CD4-positive, alpha-beta T cell treated with Interleukin-6 at 100 ng/mL for 8 hours (primary cell): ENCODE data around the gene PARD3.

ENCODE experiments used
- DNase-seq: peaks from one replicate; pipeline ENCODE4 v3.0.0-alpha.2; 2020; ENCODE audit warnings: mixed read lengths, low spot score

The PARD3 gene

GRCh38 chr10:34824870-34825269 is 9.8 kb upstream of the PARD3 start:
- DNase-seq = no peak

DNA sequence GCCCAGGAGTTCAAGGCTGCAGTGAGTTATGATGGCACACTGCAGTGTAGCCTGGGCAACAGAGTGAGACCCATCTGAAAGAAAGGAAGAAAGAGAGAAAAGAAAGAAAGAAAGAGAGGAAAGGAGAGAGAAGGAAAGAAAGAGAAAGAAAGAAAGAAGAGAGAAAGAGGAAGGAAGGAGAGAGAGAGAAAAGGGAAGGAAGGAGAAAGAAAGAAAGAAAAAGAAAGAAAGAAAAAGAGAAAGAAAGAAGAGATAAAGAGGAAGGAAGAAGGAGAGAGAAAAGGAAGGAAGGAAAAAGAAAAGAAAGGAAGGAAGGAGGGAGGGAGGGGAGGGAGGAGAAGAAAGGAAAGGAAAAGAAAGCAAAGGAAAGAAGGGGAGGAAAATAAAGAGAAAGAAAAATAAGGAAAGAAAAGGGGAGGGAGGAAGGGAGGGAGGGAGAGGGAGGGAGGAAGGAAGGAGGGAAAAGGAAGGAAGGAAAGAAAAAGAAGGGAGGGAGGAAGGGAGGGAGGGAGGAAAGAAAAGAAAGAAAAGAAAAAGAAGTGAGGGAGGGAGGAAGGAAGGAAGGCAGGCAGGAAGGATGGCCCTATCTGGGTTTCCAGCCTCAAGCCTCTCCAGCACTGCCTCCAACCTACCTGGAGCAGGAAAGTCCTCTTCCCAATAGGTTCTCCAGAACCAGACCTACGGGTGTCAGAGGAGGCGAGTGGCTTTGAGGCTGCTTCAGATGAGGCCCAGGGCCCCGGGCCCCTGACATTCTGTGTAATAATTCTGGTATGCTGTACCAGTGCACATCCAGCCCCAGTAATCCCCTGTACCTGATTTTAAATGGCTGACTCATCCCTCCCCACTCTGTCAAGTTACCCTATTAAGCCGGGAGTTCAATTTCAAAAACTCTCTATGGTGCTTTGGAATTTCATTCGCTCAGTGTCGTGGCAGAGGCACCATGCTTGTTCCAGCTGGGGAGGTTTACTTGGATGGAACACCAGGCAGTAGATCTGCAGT is 6.8 kb upstream of the PARD3 start:
- no peak for DNase-seq

DNA sequence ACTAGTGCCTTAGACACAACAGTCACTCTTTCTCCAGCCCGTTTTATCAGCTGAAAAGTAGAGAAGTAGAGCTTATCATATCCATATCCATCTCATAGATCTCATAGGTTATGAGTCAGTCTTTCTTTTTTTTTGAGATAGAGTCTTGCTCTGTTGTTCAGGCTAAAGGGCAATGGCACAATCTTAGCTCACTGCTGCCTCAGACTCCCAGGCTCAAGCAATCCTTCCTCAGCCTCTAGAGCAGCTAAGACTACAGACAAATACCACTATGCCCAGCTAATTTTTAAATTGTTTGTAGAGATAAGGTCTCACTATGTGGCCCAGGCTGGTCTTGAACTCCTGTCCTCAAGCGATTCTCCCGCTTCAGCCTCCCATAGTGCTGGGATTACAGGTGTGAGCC is 2.5 kb upstream of the PARD3 start:
- no peak for DNase-seq

DNA sequence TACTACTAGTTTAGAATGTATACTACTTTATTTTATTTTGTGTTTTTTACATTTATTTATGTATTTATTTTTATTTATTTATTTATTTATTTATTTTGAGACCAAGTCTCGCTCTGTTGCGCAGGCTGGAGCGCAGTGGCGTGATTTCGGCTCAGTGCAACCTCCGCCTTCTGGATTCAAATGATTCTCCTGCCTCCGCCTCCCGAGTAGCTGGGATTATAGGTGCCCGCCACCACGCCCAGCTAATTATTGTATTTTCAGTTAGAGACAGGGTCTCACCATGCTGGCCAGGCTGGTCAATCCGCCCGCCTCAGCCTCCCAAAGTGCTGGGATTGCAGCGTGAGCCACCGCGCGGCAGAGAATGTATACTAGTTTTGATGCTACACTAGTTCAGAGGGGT is 2.0 kb upstream of the PARD3 start:
- no peak for DNase-seq

GRCh38 chr10:34816501-34817002 is 1.5 kb upstream of the PARD3 start:
- no peak for DNase-seq

GRCh38 chr10:34816085-34816496 is 995 bp upstream of the PARD3 start:
- no peak for DNase-seq

DNA sequence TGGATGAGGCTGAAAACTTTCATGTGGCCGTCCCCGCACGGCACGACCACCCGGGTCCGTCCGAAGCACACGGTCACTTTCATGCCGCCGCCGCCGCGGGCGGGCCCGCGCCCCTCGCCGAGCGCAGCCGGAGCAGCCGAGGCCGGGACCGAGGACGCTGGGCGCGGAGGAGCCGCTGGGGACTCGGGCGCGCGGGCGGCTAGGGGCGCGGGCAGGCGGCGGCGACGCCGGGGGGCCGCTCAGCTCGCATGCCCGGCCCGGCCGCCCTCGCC is 247 bp downstream of the PARD3 start:
- DNase-seq = no peak

GRCh38 chr10:34814223-34814912 is 728 bp downstream of the PARD3 start:
- no peak for DNase-seq

DNA sequence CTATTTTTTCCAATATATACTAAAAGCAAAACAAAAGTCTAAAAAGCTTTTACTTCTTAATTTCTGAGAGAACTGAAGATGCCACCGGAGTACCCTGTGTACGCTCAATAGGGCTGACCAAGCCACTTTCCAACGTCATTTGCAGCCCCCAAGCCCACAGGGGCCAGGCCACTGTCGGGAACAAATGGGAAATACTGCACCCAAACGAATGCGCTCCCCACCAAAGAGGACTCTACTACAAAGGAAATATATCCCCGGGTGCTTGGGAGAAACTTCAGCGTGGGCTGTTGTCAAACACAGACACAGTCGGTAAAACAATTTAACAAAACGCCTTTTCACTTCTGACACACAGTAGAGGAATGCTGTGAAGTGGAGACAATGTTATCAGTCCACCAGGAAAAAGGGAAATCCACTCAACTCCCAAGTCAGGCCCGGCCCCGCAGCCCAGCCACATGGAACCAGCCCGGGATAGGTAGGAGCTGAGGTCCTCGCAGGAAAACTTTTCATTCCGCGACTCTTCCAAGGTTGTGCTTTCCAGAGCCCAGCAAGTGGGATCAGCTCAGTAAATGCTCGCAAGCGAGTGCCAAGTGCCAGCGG is 1.4 kb downstream of the PARD3 start:
- DNase-seq = no peak

- no peak for DNase-seq
Observed at GRCh38 chr10:34812771-34813170, 2.3 kb downstream of the PARD3 start.

GRCh38 chr10:34811968-34812514 is 3.1 kb downstream of the PARD3 start:
- DNase-seq = no peak

GRCh38 chr10:34811126-34811967 is 3.7 kb downstream of the PARD3 start:
- no peak for DNase-seq

GRCh38 chr10:34809796-34810195 is 5.3 kb downstream of the PARD3 start:
- DNase-seq = no peak

DNA sequence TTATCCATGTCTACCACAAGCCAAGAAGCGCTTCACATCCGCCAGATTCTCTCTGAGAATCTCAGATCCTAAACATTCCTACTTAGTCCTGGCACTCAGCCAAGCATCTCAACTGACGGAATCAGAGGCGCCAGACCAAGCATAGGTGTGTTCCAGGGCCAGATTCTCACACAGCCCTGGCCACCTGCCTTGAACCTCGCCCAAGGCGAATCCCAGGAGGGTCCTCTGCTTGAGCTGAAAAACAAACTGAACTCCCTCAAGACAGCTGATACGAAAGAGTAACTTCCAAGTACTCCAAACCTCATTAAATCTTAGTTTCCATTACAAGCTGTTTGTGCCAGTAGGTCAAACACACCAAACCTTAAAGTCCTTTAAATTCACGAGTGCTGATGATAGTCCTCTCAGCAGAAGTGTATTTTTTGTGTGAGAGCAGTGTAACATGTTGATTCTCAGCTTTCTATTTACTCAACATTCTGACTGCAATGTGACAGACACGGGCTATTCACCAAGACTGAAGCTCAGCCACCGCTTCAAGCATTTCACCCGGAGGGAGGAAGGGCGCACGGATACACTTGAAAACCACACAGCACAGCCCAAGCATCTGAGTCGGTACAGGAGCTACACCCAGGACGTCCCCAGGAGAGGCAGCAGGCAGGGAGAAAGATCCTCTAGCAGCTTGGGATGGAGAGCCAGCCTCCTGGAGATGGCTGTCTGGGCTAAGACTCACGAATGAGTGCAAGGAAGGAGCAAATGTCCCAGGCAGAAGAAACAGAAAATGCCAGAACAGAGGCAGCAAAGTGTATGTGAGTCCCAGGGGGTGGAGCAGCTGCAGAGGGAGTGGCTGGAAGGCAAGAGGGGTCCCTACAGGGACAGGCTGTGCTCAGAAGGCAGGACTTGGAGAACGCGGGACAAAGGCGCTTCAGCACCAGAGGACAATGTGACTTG is 6.0 kb downstream of the PARD3 start:
- DNase-seq = no peak

- no peak for DNase-seq
Observed at GRCh38 chr10:34808336-34808735, 6.8 kb downstream of the PARD3 start.

GRCh38 chr10:34804306-34804705 is 10.8 kb downstream of the PARD3 start:
- no peak for DNase-seq

DNA sequence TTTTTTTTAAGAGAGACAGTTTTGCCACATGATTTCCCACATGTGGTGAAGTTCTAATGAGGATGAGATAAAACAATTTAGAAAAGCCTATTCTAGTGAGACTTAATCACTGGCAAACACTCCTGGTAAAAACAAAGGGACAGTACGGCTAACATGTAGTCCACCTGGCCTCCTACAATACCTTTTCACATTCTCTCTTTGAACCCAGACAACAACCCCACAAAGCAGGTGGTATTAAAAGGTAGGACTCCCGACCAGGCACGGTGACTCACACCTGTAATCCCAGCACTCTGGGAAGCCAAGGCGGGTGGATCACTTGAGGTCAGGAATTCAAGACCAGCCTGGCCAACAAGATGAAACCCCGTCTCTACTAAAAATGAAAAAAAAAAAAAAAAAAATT is 12.4 kb downstream of the PARD3 start:
- DNase-seq = no peak

DNA sequence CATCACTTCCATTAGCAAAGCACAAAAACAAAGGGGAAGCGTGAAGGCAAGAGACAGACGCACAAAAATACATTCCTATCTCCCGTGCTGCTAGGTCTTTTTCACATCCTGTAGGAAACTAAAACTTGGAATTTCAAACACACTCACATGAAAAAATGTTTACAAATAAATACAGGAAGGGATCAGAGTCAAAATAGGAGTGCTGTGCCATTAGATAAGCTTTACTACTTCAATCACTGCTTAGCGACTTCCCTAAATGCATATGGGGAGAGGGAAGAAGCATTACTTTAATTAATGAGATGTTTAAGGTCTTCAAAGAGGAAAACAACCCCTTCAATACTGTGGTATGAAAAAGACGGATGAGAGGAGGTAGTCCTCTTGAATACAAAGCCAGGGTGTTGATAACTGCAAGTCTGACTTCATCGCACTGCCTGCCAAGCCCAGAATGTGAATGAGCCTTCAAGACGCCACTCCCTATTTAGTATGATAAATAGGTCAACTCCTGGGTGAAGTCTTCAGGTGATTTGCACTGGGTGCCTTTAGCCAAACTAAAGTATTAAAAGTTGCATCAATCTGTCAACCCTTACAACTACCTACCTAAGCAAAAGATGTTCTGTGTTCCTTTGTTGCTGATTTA is 13.9 kb downstream of the PARD3 start:
- no peak for DNase-seq

DNA sequence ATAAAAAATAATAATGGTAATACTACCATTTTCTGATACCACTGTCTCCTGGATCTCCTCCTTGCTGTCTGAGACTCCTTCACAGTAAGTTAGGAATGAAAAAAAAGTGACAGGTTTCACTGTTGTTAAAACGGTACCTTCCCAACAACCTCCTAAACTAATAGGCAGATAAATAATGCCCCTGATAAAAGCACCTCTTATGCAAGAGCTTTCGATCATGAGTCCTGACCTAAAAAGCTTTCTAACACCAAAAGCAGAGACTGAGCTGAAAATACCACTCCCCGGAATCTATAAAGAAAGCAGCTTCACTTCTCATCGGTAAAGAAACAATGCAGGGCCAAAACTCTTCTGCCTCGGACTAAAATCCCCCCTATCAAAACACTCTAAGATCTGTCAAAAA is 14.5 kb downstream of the PARD3 start:
- no peak for DNase-seq

GRCh38 chr10:34798654-34799053 is 16.4 kb downstream of the PARD3 start:
- no peak for DNase-seq
